Activated T-cell treated with anti-CD3 and anti-CD28 coated beads for 1 hour (primary cell): Measurements from ENCODE around the gene FAM98C.
A peak's percentile ranks its signal among the peaks of the same experiment; 100 is the strongest.

Source experiments
- DNase-seq: peaks from one replicate; pipeline ENCODE4 v3.0.0-alpha.2; 2020; ENCODE audit warnings: low read depth

FAM98C gene

GRCh38 chr19:38378866-38379265 is 24.0 kb upstream of the FAM98C start:
- no peak for DNase-seq

GRCh38 chr19:38381138-38381537 is 21.8 kb upstream of the FAM98C start:
- no peak for DNase-seq

GRCh38 chr19:38383184-38383583 is 19.7 kb upstream of the FAM98C start:
- no peak for DNase-seq

GRCh38 chr19:38383743-38384142 is 19.1 kb upstream of the FAM98C start:
- no peak for DNase-seq

GRCh38 chr19:38384209-38385027 is 18.5 kb upstream of the FAM98C start:
- no peak for DNase-seq

GRCh38 chr19:38385057-38385803 is 17.7 kb upstream of the FAM98C start:
- no peak for DNase-seq

- no peak for DNase-seq
These were observed 17.1 kb upstream of the FAM98C start for GRCh38 chr19:38385804-38386257.

GRCh38 chr19:38386300-38386970 is 16.5 kb upstream of the FAM98C start:
- no peak for DNase-seq

GRCh38 chr19:38386971-38387549 is 15.8 kb upstream of the FAM98C start:
- DNase-seq = no peak

GRCh38 chr19:38387550-38388348 is 15.1 kb upstream of the FAM98C start, which contains the start of gene GGN:
Gene GGN, minus strand, starts transcription at chr19:38388034. Its CDS starts 773 bp downstream, at chr19:38387261.
- DNase-seq = peak; percentile 69

GRCh38 chr19:38388349-38389100 is 14.4 kb upstream of the FAM98C start, which contains the start of gene SPRED3:
Gene SPRED3, plus strand, starts transcription at chr19:38388697. Its CDS starts 1,606 bp downstream, at chr19:38390303.
- DNase-seq = no peak

GRCh38 chr19:38389101-38389925 is 13.6 kb upstream of the FAM98C start:
- DNase-seq = no peak

GRCh38 chr19:38389957-38390924 is 12.7 kb upstream of the FAM98C start:
- DNase-seq = no peak

GRCh38 chr19:38391911-38392464 is 10.9 kb upstream of the FAM98C start:
- no peak for DNase-seq

- no peak for DNase-seq
These were observed 10.1 kb upstream of the FAM98C start for GRCh38 chr19:38392707-38393308.

- DNase-seq = peak; percentile 50
These were observed 8.4 kb upstream of the FAM98C start for GRCh38 chr19:38394488-38394887.

- DNase-seq = peak; percentile 30
These were observed 7.3 kb upstream of the FAM98C start for GRCh38 chr19:38395381-38396114.
